ENCODE data around the gene RASSF3.
A peak's percentile ranks its signal among the peaks of the same experiment; 100 is the strongest.
"Not testable (repeated sequence)": the region's sequence is repeated elsewhere in the genome, so short reads cannot be mapped to it uniquely, and the experiment has no call there.

The RASSF3 gene

DNA sequence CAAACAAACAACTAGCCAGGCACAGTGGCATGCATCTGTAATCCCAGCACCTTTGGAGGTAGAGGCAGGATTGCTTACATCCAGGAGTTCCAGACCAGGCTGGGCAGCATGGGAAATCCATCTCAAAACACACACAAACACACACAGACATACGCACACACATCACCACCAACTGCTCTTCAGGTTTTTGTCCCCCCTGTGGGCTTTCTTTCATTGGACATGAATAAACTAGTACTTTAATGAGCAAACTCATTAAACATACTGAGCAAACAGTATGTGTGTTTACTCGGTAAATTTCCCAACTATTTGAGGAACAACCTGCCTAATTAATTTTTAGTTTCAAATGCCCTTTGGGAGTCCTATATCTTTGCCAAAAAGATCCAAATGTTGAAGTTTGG, 10.1 kb upstream of the RASSF3 start:
- DNase-seq: no peak

DNA sequence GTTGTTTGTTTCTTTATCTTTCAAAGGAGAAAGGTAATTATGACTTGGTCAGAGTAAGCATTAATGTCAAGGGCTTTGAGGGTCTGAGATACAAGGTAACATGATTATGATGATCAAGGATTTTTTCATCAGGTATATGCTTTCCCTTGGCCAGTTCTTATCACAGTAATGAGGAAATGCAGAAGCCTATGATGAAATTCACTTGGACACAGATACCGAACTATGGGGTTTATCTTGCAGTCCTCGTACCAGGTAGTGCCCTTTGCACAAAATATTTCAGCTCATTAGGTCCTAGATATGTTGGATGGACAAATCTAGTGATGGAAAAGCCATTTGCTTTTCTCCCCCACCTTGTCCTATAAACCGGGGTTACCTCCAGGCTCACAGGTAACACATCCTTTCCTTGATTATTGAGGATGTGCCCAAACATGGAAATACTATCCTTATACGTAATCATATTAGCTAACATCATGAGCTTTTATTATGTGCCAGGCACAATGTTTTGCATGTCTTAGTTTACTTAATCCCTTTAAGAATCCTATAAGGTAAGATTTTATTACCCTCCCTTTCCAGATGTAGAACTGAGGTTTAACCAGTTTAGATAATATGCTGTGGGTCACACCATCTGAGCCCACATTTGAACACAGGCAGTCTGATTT, 7.0 kb upstream of the RASSF3 start:
- DNase-seq: no peak

DNA sequence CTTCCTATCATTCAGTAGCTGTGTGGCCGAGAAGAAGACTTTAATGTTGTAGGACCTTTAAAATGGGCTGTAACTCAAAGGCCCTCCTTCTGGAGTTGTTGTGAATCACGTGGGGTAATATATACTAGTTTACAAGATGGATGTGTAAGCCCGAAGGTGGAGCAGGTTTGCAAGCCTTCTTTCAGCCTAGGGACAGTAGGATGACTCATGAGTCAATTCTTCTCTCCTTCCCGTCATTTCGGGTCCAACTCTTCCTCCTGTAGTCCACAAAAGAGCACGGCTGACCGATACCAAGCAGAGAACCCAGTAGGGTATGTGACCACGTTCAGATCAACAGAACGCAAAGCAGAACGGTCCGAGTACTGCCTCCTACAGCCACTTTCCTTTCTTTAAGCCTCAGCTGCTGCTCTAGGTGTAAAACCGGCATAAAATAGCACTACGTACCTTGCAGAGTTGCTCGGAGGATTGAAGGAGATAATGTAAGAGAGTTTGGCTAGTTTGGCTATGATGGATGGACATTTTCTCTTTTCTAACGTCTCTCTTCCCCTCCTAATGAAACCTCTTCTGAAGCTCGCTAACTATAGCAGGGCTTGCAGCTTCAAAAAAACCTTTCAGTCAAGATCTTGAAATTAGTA, 1.3 kb upstream of the RASSF3 start:
- DNase-seq: peak; percentile 72

DNA sequence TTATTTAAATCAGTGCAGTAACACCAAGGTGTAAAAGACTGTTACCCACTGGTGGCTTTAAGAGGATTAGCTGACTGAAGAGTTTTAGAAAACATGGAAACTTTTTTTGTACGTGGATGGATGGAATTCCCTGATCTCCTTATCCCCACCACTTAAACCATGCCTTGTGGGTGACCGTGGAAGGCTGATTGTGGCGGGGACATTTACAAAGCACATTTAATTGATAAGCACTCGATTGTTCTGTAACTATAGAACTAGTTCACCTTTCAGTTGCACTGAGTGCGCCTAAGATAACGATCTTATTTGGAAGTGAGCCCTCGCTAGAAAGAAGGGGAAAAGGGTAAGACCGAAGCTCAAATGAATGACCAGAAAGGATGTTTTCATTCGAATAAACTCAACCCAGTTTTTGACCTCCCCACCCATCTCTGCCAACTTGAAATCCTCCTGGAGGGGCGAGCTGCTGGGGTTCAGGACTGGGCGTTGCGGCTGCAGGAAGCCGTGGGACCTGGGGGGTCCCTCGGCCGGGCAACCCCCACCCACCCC, 688 bp upstream of the RASSF3 start:
- no peak for DNase-seq

DNA sequence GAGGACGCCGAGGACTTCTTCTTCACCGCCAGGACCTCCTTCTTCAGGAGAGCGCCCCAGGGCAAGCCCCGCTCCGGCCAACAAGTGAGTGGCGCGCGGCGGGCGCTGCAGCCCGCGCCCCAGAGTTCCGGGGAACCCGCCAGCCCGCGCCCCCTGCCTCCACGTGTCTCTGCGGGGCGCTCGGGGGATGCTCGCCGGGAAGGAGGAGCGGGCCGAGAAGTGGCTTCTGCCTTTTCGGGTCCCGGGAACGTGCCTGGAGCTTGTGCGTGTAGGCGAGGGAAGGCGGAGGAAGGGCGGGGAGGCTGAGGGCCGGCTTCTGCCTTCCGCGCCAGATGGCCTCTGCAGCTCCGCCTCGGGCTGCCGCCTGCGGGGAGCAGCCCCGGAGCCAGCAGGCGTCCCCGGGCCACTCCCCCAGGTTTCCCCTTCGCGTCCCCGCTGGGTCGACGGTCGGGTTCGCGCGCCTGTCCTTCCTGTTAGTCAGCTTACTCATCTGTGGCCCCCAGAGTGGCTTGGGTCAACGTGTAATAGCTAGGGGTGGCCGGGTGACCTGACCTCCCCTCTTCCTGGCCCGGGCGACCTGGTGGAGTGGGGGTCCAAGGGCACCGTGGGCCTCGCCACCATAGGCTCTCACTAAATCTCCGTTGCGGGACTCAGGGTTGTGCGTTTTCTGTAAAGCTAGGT, 505 bp downstream of the RASSF3 start:
- peak; percentile 83 for DNase-seq

DNA sequence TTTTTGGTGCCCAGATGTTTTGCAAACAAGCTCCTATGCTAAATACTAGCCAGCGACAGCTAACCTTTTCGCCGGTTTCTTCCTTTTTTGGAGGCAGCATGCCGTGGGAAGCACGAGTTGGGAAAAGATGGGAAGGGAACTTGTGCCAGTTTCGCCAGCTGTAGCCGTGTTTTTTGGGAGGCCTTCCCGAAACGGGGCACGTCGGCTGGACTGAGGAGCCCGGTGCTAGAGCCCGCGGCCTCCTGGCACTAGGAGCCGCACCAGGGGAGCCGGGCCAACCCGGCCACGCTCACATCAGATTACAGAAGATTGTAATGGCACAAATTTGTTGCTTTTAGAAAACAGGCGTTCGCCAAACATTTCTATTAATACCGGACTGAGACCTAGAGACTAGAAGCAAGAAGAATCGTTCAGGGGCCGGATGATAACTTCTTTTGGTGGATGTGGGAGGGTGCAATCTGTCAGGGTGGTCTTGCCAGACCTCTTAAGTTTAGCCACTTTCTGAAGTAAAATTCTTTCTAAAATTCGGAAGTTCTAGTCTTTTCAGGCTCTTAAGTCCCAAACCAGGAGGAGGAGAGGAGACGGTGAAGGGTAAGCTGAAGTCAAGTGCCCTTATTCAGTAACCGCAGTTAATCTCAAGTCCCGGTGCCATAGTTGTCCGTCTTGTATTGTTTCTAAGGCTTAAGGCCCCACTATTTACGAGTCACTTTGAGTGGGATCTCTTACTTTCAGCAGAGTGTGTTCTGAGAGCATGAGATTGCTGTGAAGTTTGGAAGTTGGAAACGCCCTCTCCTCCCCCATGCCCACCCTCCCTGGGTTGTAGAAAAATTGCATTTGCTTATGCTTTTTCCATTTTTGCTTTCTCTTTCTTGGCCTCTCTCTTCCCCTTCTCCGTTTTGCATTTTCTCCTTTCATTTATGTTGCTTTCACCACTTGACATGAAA, 1.3 kb downstream of the RASSF3 start:
- DNase-seq: no peak

DNA sequence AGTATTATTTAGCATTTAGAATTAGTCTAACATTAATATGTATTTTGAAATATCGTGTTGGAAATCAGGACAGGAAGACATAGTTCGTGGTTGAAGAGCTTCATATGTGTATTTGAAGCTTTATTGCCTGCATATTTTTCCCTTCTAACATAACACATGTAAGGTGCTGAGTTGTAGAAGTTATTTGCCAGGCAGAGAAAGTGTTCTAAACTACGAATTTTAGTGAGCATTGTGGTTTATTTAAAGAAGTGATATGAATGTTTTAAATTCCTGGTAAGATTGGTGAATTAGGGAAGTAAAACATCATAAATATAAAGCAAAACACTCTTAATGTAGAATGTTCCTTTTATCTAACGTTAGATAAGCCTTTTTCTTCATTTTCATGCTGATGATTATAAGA, 2.5 kb downstream of the RASSF3 start:
- no peak for DNase-seq

DNA sequence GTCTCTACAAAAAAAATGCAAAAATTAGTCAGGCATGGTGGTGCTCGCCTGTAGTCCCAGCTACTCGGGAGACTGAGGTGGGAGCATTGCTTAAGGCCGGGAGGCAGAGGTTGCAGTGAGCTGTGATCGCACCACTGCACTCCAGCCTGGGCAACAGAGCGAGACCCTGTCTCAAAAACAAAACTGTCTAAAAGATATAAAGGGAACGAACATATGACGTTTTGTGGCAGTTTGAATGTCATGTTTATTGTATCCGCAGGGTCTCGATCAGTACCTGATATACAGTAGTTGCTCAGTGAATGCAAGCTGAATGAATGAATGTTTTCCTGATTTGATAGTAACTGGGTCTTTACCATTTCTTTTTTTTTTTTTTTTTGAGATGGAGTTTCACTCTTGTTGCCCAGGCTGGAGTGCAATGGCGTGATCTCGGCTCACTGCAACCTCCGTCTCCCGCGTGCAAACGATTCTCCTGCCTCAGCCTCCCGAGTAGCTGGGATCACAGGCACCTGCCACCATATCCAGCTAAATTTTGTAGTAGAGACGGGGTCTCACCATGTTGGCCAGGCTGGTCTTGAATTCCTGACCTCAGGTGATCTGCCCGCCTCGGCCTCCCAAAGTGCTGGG, 3.6 kb downstream of the RASSF3 start:
- not testable (repeated sequence) for DNase-seq

DNA sequence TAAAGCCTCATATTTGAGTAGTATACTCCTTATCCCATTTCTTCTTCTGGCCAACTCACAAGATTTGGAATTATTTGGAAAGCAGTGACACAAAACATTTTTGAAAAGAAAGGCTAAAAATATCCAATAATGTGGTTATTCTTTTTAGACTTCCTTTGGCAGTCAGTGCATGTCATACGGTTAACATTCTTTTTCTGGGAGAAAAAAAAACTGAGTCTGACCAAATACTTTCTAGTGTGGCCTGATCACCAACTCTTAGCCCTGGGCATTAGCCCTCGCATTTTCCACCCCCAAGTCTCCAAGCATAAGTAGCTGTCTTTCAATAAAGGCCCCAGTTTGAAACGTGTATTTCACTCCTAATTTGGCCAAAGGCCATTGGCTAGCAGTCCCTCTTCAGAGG, 5.9 kb downstream of the RASSF3 start:
- DNase-seq: no peak

DNA sequence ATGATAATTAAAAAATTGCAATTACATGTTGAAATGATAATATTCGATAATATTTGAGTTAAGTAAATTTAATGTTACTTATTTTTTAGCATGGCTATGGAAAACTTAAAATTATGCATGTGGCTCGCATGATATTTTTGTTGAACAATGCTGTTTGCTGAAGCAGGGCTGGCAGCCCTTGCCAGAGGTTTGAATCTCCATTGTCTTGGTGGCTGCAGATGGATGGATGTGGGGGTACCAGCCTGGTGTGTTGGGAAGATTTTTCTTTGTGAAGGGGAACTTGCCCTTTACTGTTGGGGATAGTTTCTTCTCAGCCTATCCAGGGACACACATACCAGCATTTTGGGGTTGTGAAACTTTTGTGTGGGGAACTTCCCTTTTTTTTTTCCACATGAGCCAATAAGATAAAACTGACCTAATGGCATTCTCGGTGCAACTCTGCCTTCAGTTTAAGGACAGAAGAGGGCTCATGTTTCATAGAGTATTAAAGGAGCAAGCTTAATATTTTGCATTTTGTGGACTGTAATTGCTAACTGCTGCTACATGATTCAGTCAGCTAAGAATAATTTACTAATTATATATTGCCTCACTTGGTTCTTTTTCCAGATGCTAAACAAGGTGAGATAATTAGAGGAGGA, 8.8 kb downstream of the RASSF3 start:
- DNase-seq: no peak

DNA sequence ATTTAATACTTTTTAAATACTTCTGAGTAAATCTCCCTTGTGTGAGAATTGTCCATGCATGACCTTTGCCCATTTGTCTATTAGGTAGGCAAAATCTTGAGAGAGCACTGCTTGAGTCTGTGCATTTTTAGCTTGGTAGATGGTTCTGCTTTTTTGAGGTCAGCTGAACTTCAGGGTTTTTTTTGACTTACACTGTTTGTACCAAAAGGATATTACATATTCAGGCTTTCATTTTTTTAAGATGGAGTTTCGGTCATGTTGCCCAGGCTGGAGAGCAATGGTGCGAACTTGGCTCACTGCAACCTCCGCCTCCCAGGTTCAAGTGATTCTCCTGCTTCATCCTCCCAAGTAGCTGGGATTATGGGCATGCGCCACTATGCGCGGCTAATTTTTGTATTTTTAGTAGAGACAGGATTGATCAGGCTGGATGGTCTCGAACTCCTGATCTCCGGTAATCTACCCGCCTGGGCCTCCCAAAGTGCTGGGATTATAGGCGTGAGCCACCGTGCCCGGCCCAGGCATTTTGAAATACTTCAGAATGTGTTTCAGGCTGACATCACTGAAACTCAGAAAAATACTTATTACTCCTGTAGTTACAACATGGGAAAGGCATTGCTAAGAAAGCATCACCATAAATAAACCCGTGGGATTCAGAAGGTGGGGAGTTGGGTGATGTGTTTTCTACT, 11.1 kb downstream of the RASSF3 start:
- no peak for DNase-seq

DNA sequence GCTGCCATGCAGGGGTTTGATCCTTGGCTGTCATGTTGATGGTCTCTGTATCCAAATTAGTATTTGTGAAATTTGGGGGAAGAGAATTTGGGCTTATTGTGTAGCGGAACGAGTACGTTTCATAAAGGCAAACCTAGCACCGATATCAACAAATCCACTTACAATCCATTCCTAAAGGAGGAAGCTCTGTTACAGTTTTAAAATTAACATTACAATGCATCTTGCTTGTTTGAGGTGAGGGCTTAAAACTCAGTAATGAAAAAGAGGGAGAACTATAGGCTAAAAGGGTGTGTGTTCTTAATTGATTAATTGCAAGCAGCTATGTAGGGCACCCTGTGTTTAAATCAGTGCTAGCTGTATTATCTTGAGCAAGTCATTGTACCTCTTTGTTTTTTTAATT, 13.7 kb downstream of the RASSF3 start:
- DNase-seq: no peak

DNA sequence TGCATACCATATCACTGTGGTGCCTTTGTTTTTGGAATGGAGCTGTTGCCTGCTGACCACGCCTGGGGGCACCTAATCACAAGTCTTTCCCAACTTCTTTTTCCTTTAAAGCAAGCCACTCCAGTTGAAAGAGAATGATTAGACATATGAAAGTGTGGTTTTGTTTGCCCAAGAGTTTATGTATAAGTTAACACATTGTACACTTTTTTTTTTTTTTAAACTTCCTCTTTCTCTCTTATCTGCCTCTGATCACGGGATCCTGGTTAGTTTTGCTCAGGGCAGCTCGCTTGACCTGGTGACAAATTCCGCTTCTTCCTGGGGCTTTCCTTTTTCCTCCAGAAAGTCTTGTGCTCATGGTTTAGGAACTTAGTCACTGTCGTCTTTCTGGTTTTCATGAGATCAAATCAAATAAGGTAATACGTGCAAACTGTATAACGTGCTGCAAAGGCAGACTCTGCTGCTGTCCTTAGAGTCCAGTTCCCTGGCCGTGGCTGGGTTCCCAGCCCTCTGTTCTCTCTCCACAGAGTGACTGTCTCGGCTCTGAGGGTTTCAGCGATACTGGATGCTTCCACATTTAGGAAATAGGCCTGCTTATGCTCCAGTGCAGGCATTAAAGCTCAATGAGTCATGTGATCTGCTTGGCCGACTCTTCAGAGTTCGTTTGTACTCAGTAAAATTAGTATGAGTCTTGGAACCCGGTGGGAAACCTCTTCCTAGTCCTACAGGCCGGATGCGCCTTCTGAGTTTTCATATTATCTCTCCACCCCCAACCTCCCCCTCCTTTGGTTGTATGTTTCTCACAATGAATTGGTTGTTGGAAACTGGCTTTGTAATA, 15.2 kb downstream of the RASSF3 start:
- DNase-seq: peak; percentile 60

DNA sequence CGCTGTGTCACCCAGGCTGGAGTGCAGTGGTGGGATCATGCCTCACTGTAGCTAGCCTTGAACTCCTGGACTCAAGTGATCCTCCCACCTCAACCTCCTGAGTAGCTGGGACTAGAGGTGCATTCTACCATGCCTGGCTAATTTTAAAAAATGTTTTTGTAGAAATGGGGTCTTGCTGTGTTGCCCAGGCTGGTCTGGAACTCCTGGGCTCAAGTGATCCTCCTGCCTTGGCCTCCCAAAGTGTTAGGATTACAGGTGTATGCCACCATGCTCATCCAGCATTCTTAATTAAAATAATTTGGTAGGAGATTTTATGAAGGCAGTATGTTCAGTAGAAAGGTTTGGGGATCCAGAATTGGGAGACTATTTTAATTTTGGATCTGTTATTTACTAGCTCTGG, 16.3 kb downstream of the RASSF3 start:
- not testable (repeated sequence) for DNase-seq

DNA sequence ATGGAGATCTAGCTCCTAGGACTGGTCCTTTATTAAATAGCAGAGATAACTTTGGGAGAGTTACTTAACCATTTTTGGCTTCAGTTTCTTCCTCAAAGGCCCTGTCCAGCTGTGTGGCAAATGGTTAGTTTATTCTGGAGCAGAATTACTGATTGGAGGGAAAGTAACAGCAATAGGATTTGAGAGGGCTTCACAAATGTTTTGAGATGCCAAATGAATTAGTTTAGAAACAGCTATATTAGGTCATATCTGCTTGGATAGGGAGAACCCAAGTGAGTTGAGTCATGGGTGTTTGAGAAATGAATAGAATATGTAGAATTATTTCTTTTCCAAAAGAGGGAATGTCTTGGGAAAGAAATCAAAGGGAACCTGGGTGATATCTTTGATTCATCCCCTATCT, 17.5 kb downstream of the RASSF3 start:
- DNase-seq: no peak

DNA sequence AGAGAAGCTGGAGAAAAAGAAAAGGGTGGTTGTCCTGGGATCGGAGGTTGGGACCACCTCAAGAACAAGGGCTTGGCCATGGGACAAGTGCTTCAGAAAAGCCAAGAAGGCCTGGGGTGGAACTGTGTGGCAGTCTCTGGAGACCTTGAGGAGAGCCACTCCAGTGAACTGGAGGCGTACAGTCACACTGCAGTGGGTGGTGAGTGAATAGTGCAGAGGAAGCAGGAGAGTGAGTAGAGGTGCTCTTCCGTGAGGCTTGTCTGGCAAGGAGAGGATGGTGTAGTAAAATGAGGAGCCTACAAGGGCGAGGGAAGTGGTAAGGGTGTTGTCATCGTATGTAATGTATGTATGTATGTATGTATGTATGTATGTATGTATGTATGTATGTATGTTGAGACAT, 20.9 kb downstream of the RASSF3 start:
- no peak for DNase-seq

DNA sequence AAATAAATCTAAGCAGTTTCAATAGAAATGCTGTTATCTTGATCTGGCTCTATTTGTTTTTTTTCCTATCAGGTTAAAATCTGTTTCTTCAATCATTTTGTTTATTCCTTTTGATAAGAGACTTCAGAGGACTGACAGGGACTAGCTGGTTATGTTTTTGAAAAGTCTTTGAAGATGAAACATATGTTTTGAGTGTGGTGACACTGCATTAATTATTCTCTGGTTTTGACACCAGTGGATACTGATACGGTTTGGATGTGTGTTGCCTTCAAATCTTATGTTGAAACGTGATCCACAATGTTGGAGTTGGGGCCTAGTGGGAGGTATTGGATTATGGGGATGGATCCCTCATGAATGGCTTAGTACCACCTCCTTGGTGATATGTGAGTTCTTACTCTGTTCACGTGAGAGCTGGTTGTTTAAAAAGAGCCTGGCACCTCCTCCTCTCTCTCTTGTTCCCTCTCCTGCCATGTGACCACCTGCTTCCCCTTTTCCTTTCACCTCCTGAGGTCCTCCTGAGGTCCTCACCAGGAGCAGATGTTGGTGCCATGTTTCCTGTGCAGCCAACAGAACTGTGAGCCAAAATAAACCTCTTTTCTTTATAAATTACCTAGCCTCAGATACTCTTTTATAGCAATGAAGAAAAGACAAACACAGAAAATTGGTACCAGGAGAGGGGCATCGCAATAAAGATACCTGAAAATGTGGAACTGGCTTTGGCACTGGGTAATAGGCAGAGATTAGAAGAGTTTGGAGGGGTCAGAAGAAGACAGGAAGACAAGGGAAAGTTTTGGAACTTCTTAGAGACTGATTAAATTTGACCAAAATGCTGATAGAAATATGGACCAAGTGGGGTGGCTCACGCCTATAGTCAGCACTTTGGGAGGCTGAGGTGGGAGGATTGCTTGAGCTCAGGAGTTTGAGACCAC, 23.0 kb downstream of the RASSF3 start:
- no peak for DNase-seq

DNA sequence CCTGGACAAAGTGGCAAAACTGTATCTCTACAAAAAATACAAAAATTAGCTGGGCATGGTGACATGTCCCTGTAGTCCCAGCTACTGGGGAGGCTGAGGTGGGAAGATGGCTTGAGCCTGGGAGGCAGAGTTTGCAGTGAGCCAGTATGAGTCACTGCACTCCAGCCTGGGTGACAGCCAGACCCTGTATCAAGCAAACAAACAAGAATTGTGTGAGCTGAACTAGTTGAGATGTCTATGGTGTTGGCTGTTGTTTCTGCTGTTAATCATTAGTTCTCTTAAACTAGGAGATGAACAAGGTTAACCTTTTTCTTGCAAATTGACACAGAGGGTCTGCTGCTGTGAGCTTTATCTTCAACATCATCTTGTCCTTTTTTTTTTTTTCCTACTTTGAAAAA, 23.6 kb downstream of the RASSF3 start:
- DNase-seq: peak; percentile 26

DNA sequence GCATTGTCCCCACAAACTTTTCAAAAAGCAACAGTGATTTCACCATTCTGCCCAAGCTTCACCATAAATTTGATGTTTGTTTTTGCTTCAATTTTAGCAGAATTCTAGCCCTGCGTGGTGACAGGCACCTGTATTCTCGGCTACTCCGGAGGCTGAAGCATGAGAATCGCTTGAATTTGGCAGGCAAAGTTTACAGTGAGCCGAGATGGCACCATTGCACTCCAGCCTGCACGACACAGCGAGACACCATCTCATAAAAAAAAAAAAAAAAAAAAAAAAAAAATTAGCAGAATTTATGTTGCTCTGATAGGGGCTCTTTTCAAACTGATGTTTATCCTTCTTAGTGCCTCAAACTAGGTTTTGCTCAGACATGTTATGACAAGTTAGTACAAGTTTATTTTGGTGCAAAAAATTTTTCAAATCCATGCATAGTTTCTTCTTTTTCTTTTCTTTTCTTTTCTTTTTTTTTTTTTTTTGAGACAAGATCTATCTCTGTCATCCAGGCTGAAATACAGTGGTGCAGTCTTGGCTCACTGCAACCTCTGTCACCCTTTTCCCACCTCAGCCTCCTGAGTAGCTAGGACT, 24.3 kb downstream of the RASSF3 start:
- no peak for DNase-seq

All from activated CD4-positive, alpha-beta T cell treated with anti-CD3 and anti-CD28 coated beads, Interleukin-10, Interleukin-2, amounts not matched to agents 100 ng/mL and 50 ng/mL, durations not matched to agents 16 hours and 8 hours (primary cell).